COR-L47 (cell line): ENCODE results near the gene OVCA2.

Source experiments
- DNase-seq: peaks from one replicate; lab custom pipeline; 2025; lab: John Stamatoyannopoulos, UW

OVCA2 gene

GRCh38 chr17:2013994-2014317 lies 27.9 kb upstream of the OVCA2 start:
- no peak for DNase-seq

GRCh38 chr17:2015314-2015713 lies 26.5 kb upstream of the OVCA2 start:
- no peak for DNase-seq

GRCh38 chr17:2016494-2016893 lies 25.3 kb upstream of the OVCA2 start:
- no peak for DNase-seq

GRCh38 chr17:2017274-2017941 lies 24.4 kb upstream of the OVCA2 start:
- no peak for DNase-seq

GRCh38 chr17:2018716-2019510 lies 22.9 kb upstream of the OVCA2 start:
- DNase-seq: no peak

GRCh38 chr17:2019723-2020122 lies 22.1 kb upstream of the OVCA2 start:
- DNase-seq: no peak

GRCh38 chr17:2020721-2021120 lies 21.1 kb upstream of the OVCA2 start:
- no peak for DNase-seq

GRCh38 chr17:2022647-2023240 lies 19.1 kb upstream of the OVCA2 start:
- no peak for DNase-seq

GRCh38 chr17:2023256-2023655 lies 18.6 kb upstream of the OVCA2 start:
- DNase-seq: no peak

GRCh38 chr17:2023692-2024571 lies 17.9 kb upstream of the OVCA2 start:
- DNase-seq: peak; percentile 36

- DNase-seq: no peak
Measured at GRCh38 chr17:2024572-2025219, 17.1 kb upstream of the OVCA2 start.

GRCh38 chr17:2025220-2025621 lies 16.6 kb upstream of the OVCA2 start, which contains the start of gene RTN4RL1:
TSS of gene RTN4RL1 (minus strand) at chr17:2025334. CDS start at chr17:2024865, 469 bp downstream.
- DNase-seq: no peak

- DNase-seq: no peak
Measured at GRCh38 chr17:2025622-2026309, 16.1 kb upstream of the OVCA2 start.

- no peak for DNase-seq
Measured at GRCh38 chr17:2027528-2028233, 14.1 kb upstream of the OVCA2 start.

- DNase-seq: no peak
Measured at GRCh38 chr17:2028234-2028614, 13.6 kb upstream of the OVCA2 start.

- DNase-seq: no peak
Measured at GRCh38 chr17:2028737-2029136, 13.1 kb upstream of the OVCA2 start.

GRCh38 chr17:2029911-2030778 lies 11.7 kb upstream of the OVCA2 start, which contains the start of gene DPH1:
TSS of gene DPH1 (plus strand) at chr17:2030153. CDS start at chr17:2030170, 17 bp downstream.
- peak; percentile 79 for DNase-seq

- DNase-seq: no peak
Measured at GRCh38 chr17:2030779-2031163, 11.1 kb upstream of the OVCA2 start.

GRCh38 chr17:2033153-2033552 lies 8.7 kb upstream of the OVCA2 start:
- no peak for DNase-seq
